DMS53 treated with DMSO at 0.1 percent for 48 hours (cell line): ENCODE measurements around the gene PTMS.

Experiments used
- DNase-seq: peaks from one replicate; lab custom pipeline; 2025; ENCODE audit not compliant: unreplicated experiment; lab: John Stamatoyannopoulos, UW

Gene PTMS

DNA sequence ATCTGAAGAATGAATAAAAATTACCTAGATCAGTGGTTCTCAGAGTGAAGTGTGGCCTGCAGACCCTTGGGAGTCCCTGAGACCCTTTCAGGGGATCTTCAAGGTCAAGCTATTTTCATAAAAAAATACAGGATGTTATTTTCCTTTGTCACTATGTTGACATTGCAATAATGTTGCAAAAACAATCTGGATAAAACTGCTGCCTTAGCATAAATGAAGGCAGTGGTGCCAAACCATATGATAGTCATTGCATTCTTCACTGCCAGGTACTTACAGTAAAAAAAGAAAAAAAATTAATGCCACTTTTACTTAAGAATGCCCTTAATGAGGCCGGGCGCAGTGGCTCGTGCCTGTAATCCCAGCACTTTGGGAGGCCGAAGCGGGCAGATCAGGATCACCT, 21.1 kb downstream of the PTMS start:
- no peak for DNase-seq

GRCh38 chr12:6788972-6789924, 23.1 kb downstream of the PTMS start, which contains the start of gene CD4:
Gene CD4, plus strand, starts transcription at chr12:6789528. Its CDS starts 10,611 bp downstream, at chr12:6800139.
- DNase-seq: no peak

- no peak for DNase-seq
Observed at GRCh38 chr12:6790496-6791150, 24.5 kb downstream of the PTMS start.

DNA sequence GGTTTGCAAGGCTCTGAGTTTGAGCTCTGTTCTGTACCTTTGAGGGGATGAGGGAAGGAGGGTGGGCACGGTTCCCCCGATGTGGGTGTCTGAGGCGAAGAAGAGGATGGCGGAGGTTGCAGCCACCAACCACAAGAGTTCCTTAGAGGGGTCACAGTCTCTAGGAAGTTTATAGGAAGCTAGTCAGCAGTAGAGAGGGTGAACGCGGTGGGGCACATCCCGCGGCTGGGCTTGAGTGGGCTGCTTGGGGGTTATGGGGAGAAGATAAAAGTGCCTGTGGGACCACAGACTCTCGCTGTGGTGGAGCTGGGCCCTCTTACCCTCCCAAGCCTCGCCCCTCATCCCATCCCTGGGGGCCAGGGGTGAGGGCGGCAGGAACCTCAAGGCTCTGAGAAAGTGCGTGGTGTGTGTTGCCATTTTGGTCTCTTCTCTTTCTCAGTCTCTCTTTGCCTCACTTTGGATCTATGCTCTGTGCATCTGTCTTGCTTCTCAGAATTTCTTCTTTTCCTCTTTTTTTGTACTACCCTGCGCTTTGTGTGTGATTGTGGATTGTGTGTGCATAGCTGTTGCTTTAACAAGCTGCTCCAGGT, 25.9 kb downstream of the PTMS start:
- DNase-seq: no peak

GRCh38 chr12:6792522-6793201, 26.5 kb downstream of the PTMS start:
- no peak for DNase-seq

- no peak for DNase-seq
Observed at GRCh38 chr12:6795088-6795487, 28.9 kb downstream of the PTMS start.

GRCh38 chr12:6796576-6796975, 30.4 kb downstream of the PTMS start:
- DNase-seq: no peak

GRCh38 chr12:6799147-6799546, 33.0 kb downstream of the PTMS start:
- DNase-seq: no peak

DNA sequence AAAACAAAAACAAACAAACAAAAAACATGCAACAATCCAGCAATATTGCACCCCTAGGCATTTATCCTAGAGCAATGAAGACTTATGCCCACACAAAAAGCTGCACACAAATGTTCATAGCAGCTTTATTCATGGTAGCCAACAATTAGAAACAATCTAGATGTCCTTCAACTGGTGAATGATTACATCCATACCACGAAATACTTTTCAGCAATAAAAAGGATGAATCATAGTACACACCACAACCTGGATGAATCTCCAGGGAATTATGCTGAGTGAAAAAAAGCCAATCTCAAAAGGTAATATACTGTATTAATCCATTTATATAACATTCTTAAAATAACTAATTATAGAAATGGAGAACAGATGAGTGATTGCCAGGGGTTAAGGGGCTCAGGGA, 41.0 kb downstream of the PTMS start:
- DNase-seq: no peak

DNA sequence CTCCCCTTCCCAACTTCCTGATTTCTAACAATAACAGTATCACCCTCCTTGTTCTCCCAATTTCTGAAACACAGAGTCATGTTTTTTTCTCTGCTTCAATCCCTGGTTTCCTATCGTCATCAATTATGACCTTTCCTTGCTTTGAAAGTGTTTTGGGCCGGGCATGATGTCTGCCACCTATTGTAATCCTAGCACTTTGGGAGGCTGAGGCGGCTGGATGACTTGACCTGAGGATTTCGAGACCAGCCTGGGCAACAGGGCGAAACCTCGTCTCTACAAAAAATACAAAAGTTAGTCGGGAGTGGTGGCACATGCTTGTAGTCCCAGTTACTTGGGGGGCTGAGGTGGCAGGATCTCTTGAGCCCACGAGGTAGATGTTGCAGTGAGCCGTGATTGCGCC, 42.9 kb downstream of the PTMS start:
- no peak for DNase-seq

DNA sequence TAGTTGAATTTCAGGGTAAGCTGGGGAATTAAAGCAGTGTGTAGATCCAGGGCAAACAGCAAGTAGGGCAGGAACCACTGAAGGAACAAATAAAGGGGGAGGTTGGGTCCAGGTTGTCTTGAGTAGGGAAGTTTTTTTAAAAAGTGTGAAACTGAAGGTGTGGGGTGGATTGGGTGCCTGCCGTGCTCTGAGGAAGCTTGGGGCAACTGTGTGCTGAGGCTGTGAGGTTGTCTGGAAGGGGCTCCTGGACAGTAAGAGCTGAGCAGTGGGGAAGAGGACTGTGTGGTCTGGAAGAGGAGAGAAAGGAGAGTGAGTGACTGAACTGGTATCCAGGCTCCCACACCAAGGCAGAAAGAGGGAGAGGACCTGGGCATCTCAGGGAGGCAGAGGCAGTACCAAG, 44.6 kb downstream of the PTMS start:
- no peak for DNase-seq

GRCh38 chr12:6813363-6813762, 47.2 kb downstream of the PTMS start:
- no peak for DNase-seq

DNA sequence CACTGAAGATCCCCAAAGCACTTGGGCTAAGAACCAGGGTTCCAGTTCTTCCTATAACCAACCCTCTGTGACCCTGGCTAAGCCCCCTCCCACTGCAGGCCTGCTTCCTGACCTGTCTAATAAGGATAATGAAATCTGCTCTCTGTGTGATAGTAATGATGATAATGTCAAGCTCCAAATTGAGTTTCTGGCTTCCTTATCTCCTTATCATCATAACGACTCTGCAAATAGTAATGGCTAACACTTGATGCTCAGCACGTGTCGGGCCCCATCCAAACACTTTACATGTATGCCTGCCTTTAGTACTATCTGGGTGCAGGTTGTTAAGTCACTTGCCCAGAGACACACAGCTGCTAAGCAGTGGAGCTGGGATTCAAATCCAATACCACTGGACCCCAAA, 50.4 kb downstream of the PTMS start:
- no peak for DNase-seq

DNA sequence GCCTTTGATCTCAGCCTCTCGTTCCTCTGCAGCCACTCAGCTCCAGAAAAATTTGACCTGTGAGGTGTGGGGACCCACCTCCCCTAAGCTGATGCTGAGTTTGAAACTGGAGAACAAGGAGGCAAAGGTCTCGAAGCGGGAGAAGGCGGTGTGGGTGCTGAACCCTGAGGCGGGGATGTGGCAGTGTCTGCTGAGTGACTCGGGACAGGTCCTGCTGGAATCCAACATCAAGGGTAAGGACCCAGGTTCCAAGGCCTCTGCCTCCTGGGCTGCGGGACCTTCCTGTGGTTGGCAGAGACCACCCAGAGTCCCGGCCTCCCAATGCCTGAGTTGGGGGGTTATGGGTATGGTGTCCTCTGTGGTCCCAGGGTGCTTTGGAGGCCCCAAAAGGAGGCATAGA, 50.9 kb downstream of the PTMS start:
- DNase-seq: no peak

GRCh38 chr12:6817662-6818157, 51.5 kb downstream of the PTMS start:
- DNase-seq: no peak

DNA sequence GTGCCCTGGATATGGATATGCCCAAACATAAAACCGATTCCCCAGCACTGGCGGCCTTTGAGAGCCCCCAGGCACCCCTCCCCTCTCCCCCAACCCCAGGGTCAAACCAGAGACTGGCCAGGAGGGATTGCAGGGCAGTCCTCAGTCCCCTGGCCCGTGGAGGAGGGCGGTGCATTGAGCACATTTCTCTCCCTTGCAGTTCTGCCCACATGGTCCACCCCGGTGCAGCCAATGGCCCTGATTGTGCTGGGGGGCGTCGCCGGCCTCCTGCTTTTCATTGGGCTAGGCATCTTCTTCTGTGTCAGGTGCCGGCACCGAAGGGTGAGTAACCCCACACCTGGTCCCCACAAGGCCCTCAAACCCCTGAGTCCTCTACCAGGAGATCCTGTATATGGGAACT, 52.1 kb downstream of the PTMS start:
- no peak for DNase-seq

DNA sequence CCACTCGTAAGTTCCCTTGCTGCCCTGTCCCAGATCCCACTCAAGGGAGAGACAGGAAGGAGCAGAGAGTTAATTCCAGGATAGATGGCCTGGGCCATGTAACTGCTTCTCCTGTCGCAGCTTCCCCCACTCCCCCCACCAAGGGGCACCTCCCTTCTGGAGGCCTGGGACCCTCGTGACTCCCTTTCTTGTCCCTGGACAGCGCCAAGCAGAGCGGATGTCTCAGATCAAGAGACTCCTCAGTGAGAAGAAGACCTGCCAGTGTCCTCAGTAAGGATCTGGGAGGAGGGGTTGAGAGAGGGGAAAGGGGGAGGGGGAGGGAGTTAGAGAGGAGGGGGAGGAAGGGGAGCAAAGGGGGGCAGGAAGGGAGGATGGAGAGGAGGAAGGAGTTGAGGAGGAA, 52.5 kb downstream of the PTMS start:
- DNase-seq: no peak

- no peak for DNase-seq
Observed at GRCh38 chr12:6819106-6820030, 53.2 kb downstream of the PTMS start.

GRCh38 chr12:6820166-6820565, 54.0 kb downstream of the PTMS start:
- DNase-seq: no peak
